HG03175 (cell line): Measurements from ENCODE around the gene ERCC6.

Source experiments
- ATAC-seq: cut with Tn5 transposase; IDR thresholded peaks from one replicate; pipeline ENCODE4 v1.9.1; 2021; ENCODE audit warnings: mild to moderate bottlenecking, moderate library complexity; ENCODE audit not compliant: unreplicated experiment

Gene ERCC6

GRCh38 chr10:49512121-49512809 is 26.7 kb downstream of the ERCC6 start:
- ATAC-seq, result no peak

GRCh38 chr10:49509771-49510303 is 29.1 kb downstream of the ERCC6 start:
- ATAC-seq, result no peak

- ATAC-seq, result no peak
Measured at GRCh38 chr10:49508654-49509053, 30.3 kb downstream of the ERCC6 start.

GRCh38 chr10:49508249-49508648 is 30.7 kb downstream of the ERCC6 start:
- no peak for ATAC-seq

GRCh38 chr10:49505589-49505988 is 33.3 kb downstream of the ERCC6 start:
- no peak for ATAC-seq

GRCh38 chr10:49505076-49505475 is 33.8 kb downstream of the ERCC6 start:
- no peak for ATAC-seq

- no peak for ATAC-seq
Measured at GRCh38 chr10:49504528-49504927, 34.4 kb downstream of the ERCC6 start.

GRCh38 chr10:49502358-49502757 is 36.6 kb downstream of the ERCC6 start:
- ATAC-seq, result no peak

- no peak for ATAC-seq
Measured at GRCh38 chr10:49500412-49500811, 38.5 kb downstream of the ERCC6 start.

- no peak for ATAC-seq
Measured at GRCh38 chr10:49499305-49499851, 39.5 kb downstream of the ERCC6 start.

- no peak for ATAC-seq
Measured at GRCh38 chr10:49498425-49498824, 40.5 kb downstream of the ERCC6 start.

GRCh38 chr10:49497358-49497757 is 41.6 kb downstream of the ERCC6 start:
- no peak for ATAC-seq

- ATAC-seq, result no peak
Measured at GRCh38 chr10:49488056-49488717, 50.7 kb downstream of the ERCC6 start.

GRCh38 chr10:49486738-49487137 is 52.2 kb downstream of the ERCC6 start:
- ATAC-seq, result no peak

- no peak for ATAC-seq
Measured at GRCh38 chr10:49486009-49486408, 52.9 kb downstream of the ERCC6 start.

- ATAC-seq, result no peak
Measured at GRCh38 chr10:49484486-49485235, 54.3 kb downstream of the ERCC6 start.

- no peak for ATAC-seq
Measured at GRCh38 chr10:49478819-49479218, 60.1 kb downstream of the ERCC6 start.

- no peak for ATAC-seq
Measured at GRCh38 chr10:49474901-49475300, 64.0 kb downstream of the ERCC6 start.

GRCh38 chr10:49471532-49471931 is 67.4 kb downstream of the ERCC6 start:
- no peak for ATAC-seq

GRCh38 chr10:49465736-49466135 is 73.2 kb downstream of the ERCC6 start:
- ATAC-seq, result no peak
